ENCODE data around the gene TMED9. TPM values are rescaled to one million over a fixed set of nuclear protein-coding genes. Genes with fewer than 3 reads are reported as not detected.
"Not testable (repeated sequence)": the region's sequence is repeated elsewhere in the genome, so short reads cannot be mapped to it uniquely, and the experiment has no call there.

TMED9 gene
- total RNA-seq, 2 experiments from 2014 or later = 67.6 to 134 TPM

- H3K4me2 ChIP-seq (ENCODE audit: low read length) = no peak overlapping the region
- H3K27ac ChIP-seq (ENCODE audit: low read depth, low read length, poor library complexity, severe bottlenecking) = no peak overlapping the region
- H3K4me1 ChIP-seq (ENCODE audit: insufficient read depth, low read length, poor library complexity, severe bottlenecking) = no peaks in the 10 kb centered on the region
- H4K20me1 ChIP-seq (ENCODE audit: insufficient read depth, low read length) = no peaks in the 10 kb centered on the region
- no peak overlapping the region for H2AFZ ChIP-seq (ENCODE audit: low read length)
- TF ChIP-seq EZH2phosphoT487 (IDR thresholded peaks at IDR 0.05; ENCODE audit: borderline replicate concordance, low read depth, low read length) = no peak
- TF ChIP-seq, protein P1, sequence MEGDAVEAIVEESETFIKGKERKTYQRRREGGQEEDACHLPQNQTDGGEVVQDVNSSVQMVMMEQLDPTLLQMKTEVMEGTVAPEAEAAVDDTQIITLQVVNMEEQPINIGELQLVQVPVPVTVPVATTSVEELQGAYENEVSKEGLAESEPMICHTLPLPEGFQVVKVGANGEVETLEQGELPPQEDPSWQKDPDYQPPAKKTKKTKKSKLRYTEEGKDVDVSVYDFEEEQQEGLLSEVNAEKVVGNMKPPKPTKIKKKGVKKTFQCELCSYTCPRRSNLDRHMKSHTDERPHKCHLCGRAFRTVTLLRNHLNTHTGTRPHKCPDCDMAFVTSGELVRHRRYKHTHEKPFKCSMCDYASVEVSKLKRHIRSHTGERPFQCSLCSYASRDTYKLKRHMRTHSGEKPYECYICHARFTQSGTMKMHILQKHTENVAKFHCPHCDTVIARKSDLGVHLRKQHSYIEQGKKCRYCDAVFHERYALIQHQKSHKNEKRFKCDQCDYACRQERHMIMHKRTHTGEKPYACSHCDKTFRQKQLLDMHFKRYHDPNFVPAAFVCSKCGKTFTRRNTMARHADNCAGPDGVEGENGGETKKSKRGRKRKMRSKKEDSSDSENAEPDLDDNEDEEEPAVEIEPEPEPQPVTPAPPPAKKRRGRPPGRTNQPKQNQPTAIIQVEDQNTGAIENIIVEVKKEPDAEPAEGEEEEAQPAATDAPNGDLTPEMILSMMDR (conservative IDR thresholded peaks at IDR 0.05; ENCODE audit: low read length) = no peak
- CTCF ChIA-PET (ENCODE audit: unreplicated experiment) = no interaction called here
- no TSS peak for BruUV-seq (replicated peaks)
- H3K36me3 ChIP-seq (ENCODE audit: insufficient read depth, low read length) = peaks cover 77% of the 10 kb centered on the region
- intact Hi-C loops (cut with micrococcal nuclease; ENCODE audit: unreplicated experiment) = no loop called here
- POLR2A ChIA-PET = no interaction called here
- no peaks in the 10 kb centered on the region for H3K9me2 ChIP-seq (ENCODE audit: insufficient read depth, low read length)
- no peak for DNase-seq (ENCODE audit: low spot score)
- no peaks in the 10 kb centered on the region for H3K79me2 ChIP-seq (ENCODE audit: insufficient read depth, low read depth, low read length)
- H3K9me3 ChIP-seq (ENCODE audit: low read length) = no peaks in the 10 kb centered on the region; the same call in 1 of the 2 replicates
- no peak overlapping the region for H3K4me3 ChIP-seq (ENCODE audit: low read depth, low read length, poor library complexity, severe bottlenecking)
Measured at GRCh38 chr5:177620560-177620959, 28.6 kb downstream of the TMED9 start.

- BruUV-seq (replicated peaks); CTCF ChIA-PET (ENCODE audit: unreplicated experiment); H3K9me3 ChIP-seq (ENCODE audit: low read length): not testable (repeated sequence)
Measured at GRCh38 chr5:177624172-177624571, 32.2 kb downstream of the TMED9 start.

GRCh38 chr5:177630186-177630585 is 38.2 kb downstream of the TMED9 start:
- POLR2A ChIA-PET = interaction anchor here (0.6 to 0.7 kb wide), 2 partner anchors 37 to 90 kb away, joined by 4 to 5 read pairs; no protein-coding TSS in a partner anchor
- BruUV-seq (replicated peaks); H4K20me1 ChIP-seq (ENCODE audit: insufficient read depth, low read length); H3K4me2 ChIP-seq (ENCODE audit: low read length); intact Hi-C loops (cut with micrococcal nuclease; ENCODE audit: unreplicated experiment); DNase-seq (ENCODE audit: low spot score); CTCF ChIA-PET (ENCODE audit: unreplicated experiment); H3K9me2 ChIP-seq (ENCODE audit: insufficient read depth, low read length); H3K4me3 ChIP-seq (ENCODE audit: low read depth, low read length, poor library complexity, severe bottlenecking); H2AFZ ChIP-seq (ENCODE audit: low read length); H3K27ac ChIP-seq (ENCODE audit: low read depth, low read length, poor library complexity, severe bottlenecking); H3K9me3 ChIP-seq (ENCODE audit: low read length); H3K79me2 ChIP-seq (ENCODE audit: insufficient read depth, low read depth, low read length); H3K4me1 ChIP-seq (ENCODE audit: insufficient read depth, low read length, poor library complexity, severe bottlenecking): not testable (repeated sequence)
- H3K36me3 ChIP-seq (ENCODE audit: insufficient read depth, low read length) = peaks cover 12% of the 10 kb centered on the region; the same call in 1 of the 2 replicates

More at GRCh38 chr5:177624172-177624571, 32.2 kb downstream of the TMED9 start:
- DNase-seq (ENCODE audit: low spot score); H2AFZ ChIP-seq (ENCODE audit: low read length); intact Hi-C loops (cut with micrococcal nuclease; ENCODE audit: unreplicated experiment); H3K79me2 ChIP-seq (ENCODE audit: insufficient read depth, low read depth, low read length); H3K9me2 ChIP-seq (ENCODE audit: insufficient read depth, low read length); H3K4me3 ChIP-seq (ENCODE audit: low read depth, low read length, poor library complexity, severe bottlenecking); H3K27ac ChIP-seq (ENCODE audit: low read depth, low read length, poor library complexity, severe bottlenecking); H4K20me1 ChIP-seq (ENCODE audit: insufficient read depth, low read length); POLR2A ChIA-PET; H3K4me2 ChIP-seq (ENCODE audit: low read length); H3K4me1 ChIP-seq (ENCODE audit: insufficient read depth, low read length, poor library complexity, severe bottlenecking): not testable (repeated sequence)
- H3K36me3 ChIP-seq (ENCODE audit: insufficient read depth, low read length) = peaks cover 53% of the 10 kb centered on the region

DNA sequence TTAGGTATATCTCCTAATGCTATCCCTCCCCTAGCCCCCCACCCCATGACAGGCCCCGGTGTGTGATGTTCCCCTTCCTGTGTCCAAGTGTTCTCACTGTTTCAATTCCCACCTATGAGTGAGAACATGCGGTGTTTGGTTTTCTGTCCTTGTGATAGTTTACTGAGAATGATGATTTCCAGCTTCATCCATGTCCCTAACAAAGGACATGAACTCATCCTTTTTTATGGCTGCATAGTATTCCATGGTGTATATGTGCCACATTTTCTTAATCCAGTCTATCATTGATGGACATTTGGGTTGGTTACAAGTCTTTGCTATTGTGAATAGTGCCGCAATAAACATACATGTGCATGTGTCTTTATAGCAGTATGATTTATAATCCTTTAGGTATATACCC is 42.9 kb downstream of the TMED9 start:
- H4K20me1 ChIP-seq (ENCODE audit: insufficient read depth, low read length); H3K27ac ChIP-seq (ENCODE audit: low read depth, low read length, poor library complexity, severe bottlenecking); CTCF ChIA-PET (ENCODE audit: unreplicated experiment); H3K9me2 ChIP-seq (ENCODE audit: insufficient read depth, low read length); H3K4me1 ChIP-seq (ENCODE audit: insufficient read depth, low read length, poor library complexity, severe bottlenecking); DNase-seq (ENCODE audit: low spot score); H3K4me3 ChIP-seq (ENCODE audit: low read depth, low read length, poor library complexity, severe bottlenecking); H3K79me2 ChIP-seq (ENCODE audit: insufficient read depth, low read depth, low read length); H2AFZ ChIP-seq (ENCODE audit: low read length); H3K9me3 ChIP-seq (ENCODE audit: low read length); BruUV-seq (replicated peaks); H3K4me2 ChIP-seq (ENCODE audit: low read length); POLR2A ChIA-PET; H3K36me3 ChIP-seq (ENCODE audit: insufficient read depth, low read length); intact Hi-C loops (cut with micrococcal nuclease; ENCODE audit: unreplicated experiment): not testable (repeated sequence)

GRCh38 chr5:177645462-177645861 is 53.5 kb downstream of the TMED9 start:
- H3K4me1 ChIP-seq (ENCODE audit: insufficient read depth, low read length, poor library complexity, severe bottlenecking); intact Hi-C loops (cut with micrococcal nuclease; ENCODE audit: unreplicated experiment); DNase-seq (ENCODE audit: low spot score); BruUV-seq (replicated peaks); H3K27ac ChIP-seq (ENCODE audit: low read depth, low read length, poor library complexity, severe bottlenecking); H3K4me3 ChIP-seq (ENCODE audit: low read depth, low read length, poor library complexity, severe bottlenecking); CTCF ChIA-PET (ENCODE audit: unreplicated experiment); H3K36me3 ChIP-seq (ENCODE audit: insufficient read depth, low read length); H4K20me1 ChIP-seq (ENCODE audit: insufficient read depth, low read length); H3K9me2 ChIP-seq (ENCODE audit: insufficient read depth, low read length); H3K9me3 ChIP-seq (ENCODE audit: low read length); H3K4me2 ChIP-seq (ENCODE audit: low read length); POLR2A ChIA-PET; H2AFZ ChIP-seq (ENCODE audit: low read length); H3K79me2 ChIP-seq (ENCODE audit: insufficient read depth, low read depth, low read length): not testable (repeated sequence)
